ENCODE measurements around the gene CDR2L. TPM values are rescaled to one million over a fixed set of nuclear protein-coding genes. Genes with fewer than 3 reads are reported as not detected.

The CDR2L gene
- total and polyA plus RNA-seq, 3 donors from 2014 or later = 16.6 to 39.6 (median 39.5) TPM

DNA sequence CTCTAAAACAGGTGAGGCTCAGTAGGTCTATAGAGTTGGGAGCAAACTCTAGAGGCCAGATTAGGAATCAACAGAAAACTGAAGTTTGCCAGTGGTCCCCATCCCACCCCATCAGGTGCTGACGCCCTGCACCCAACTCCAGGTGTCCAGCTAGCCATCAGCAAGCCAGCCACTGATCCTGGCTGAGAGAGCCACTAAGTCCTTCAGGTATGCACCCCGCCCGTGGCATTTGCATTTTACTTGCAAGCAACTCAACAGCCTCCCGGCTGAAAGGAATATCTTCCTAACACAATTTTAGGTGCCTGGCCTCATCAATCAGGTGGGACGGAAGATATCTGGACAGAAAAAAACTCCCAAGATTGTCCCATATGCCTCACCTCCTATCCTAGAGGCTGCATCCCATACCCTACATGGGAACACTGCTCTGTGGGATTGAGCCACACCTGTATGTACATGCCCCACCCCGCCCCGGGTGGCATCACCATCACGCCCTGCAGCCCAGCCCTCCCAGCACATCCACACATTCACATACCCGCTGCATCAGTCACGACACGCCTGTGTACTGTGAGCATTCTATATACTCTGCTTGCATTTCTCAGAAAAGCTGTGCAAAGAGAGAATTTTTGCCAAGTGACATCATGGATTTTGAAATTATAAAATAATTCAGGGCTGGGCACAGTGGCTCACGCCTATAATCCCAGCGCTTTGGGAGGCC is 43.5 kb upstream of the CDR2L start:
- Histone ChIP-seq H3K4me3 (no peak overlapping the region), H3K27ac (no peak overlapping the region), H3K4me1 (no peaks in the 10 kb centered on the region), H3K9me3 (no peaks in the 10 kb centered on the region), H3K36me3 (ENCODE audit: low read depth, missing control alignments) (no peaks in the 10 kb centered on the region), H3K27me3 (no peaks in the 10 kb centered on the region)
- intact Hi-C loops (cut with DNase I; ENCODE audit: low total_unique reads) = no loop called here
- no peak for DNase-seq
- TF ChIP-seq POLR2A (IDR thresholded peaks at IDR 0.05) = no peak
- TF ChIP-seq, protein P1, sequence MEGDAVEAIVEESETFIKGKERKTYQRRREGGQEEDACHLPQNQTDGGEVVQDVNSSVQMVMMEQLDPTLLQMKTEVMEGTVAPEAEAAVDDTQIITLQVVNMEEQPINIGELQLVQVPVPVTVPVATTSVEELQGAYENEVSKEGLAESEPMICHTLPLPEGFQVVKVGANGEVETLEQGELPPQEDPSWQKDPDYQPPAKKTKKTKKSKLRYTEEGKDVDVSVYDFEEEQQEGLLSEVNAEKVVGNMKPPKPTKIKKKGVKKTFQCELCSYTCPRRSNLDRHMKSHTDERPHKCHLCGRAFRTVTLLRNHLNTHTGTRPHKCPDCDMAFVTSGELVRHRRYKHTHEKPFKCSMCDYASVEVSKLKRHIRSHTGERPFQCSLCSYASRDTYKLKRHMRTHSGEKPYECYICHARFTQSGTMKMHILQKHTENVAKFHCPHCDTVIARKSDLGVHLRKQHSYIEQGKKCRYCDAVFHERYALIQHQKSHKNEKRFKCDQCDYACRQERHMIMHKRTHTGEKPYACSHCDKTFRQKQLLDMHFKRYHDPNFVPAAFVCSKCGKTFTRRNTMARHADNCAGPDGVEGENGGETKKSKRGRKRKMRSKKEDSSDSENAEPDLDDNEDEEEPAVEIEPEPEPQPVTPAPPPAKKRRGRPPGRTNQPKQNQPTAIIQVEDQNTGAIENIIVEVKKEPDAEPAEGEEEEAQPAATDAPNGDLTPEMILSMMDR (IDR thresholded peaks at IDR 0.05) = no peak
- WGBS, 2 donors = 78% methylated on average over 12 to 13 of the region's 13 CpGs

GRCh38 chr17:74945543-74945942 is 41.9 kb upstream of the CDR2L start:
- no peak for DNase-seq
- Histone ChIP-seq H3K27me3 (no peaks in the 10 kb centered on the region), H3K9me3 (no peaks in the 10 kb centered on the region), H3K4me1 (no peaks in the 10 kb centered on the region), H3K27ac (no peak overlapping the region), H3K36me3 (ENCODE audit: low read depth, missing control alignments) (no peaks in the 10 kb centered on the region), H3K4me3 (no peak overlapping the region)
- 56 to 67% methylated on average over 6 of the region's 6 CpGs for WGBS, 2 donors
- no peak for TF ChIP-seq POLR2A (IDR thresholded peaks at IDR 0.05)
- TF ChIP-seq, protein P1 (IDR thresholded peaks at IDR 0.05) = no peak
- intact Hi-C loops (cut with DNase I; ENCODE audit: low total_unique reads) = no loop called here

GRCh38 chr17:74946641-74947040 is 40.8 kb upstream of the CDR2L start:
- Histone ChIP-seq H3K4me3 (no peak overlapping the region), H3K27ac (no peak overlapping the region), H3K9me3 (no peaks in the 10 kb centered on the region), H3K36me3 (ENCODE audit: low read depth, missing control alignments) (no peaks in the 10 kb centered on the region), H3K4me1 (no peaks in the 10 kb centered on the region), H3K27me3 (no peaks in the 10 kb centered on the region)
- TF ChIP-seq, protein P1 (IDR thresholded peaks at IDR 0.05) = no peak
- TF ChIP-seq POLR2A (IDR thresholded peaks at IDR 0.05) = no peak
- no peak for DNase-seq
- intact Hi-C loops (cut with DNase I; ENCODE audit: low total_unique reads) = no loop called here
- 91 to 92% methylated on average over 3 to 13 of the region's 14 CpGs for WGBS, 2 donors

DNA sequence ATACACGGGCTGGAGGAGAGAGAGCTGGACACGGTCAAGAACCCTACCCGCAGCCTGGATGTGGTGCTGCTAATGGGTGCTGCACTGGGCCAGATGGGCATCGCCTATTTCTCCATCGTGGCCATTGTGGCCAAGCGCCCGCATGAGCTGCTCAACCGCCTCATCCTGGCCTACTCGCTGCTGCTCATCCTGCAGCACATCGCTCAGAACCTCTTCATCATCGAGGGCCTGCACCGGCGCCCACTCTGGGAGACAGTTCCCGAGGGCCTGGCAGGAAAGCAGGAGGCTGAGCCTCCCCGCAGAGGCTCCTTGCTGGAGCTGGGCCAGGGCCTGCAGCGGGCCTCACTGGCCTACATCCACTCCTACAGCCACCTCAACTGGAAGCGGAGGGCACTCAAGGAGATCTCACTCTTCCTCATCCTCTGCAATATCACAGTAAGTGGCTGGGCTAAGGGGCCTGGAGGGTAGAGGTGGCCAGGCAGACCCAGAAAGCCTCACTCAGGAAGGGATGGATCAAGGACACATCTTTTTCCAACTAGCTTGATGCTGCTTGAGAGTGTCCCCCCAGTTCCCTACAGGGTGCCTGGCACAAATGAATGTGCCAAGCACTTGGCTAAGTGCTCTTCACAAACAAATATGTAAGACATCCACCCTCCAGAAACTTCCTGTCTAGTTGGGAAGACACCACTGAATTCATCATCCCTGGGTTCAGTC is 40.2 kb upstream of the CDR2L start:
- WGBS, 2 donors = 92 to 100% methylated on average over 4 to 17 of the region's 17 CpGs
- Histone ChIP-seq H3K4me1 (no peaks in the 10 kb centered on the region), H3K9me3 (no peaks in the 10 kb centered on the region), H3K27me3 (no peaks in the 10 kb centered on the region), H3K36me3 (ENCODE audit: low read depth, missing control alignments) (no peaks in the 10 kb centered on the region), H3K27ac (no peak overlapping the region), H3K4me3 (no peak overlapping the region)
- DNase-seq = no peak
- no peak for TF ChIP-seq POLR2A (IDR thresholded peaks at IDR 0.05)
- TF ChIP-seq, protein P1 (IDR thresholded peaks at IDR 0.05) = no peak
- intact Hi-C loops (cut with DNase I; ENCODE audit: low total_unique reads) = no loop called here
